ENCODE measurements around the gene CCDC15.

Gene CCDC15

GRCh38 chr11:124971810-124972209 is 17.8 kb downstream of the CCDC15 start:
- no peak overlapping the region for H3K27ac ChIP-seq
- POLR2A ChIA-PET (ENCODE audit: low non-redundant PET): no interaction called here
- TF ChIP-seq CTCF (conservative IDR thresholded peaks at IDR 0.05; ENCODE audit: low read depth): no peak
- CTCF ChIA-PET: interaction anchor here (1.4 kb wide), 1 partner anchor 170 kb away, joined by 4 read pairs; no protein-coding TSS in a partner anchor
- DNase-seq (ENCODE audit: low spot score): no peak

GRCh38 chr11:124976531-124976930 is 22.5 kb downstream of the CCDC15 start:
- ChIA-PET CTCF (interaction anchor here (0.7 kb wide), 1 partner anchor 24 kb away, joined by 3 read pairs; no protein-coding TSS in a partner anchor), POLR2A (ENCODE audit: low non-redundant PET) (no interaction called here)
- TF ChIP-seq CTCF (conservative IDR thresholded peaks at IDR 0.05; ENCODE audit: low read depth): no peak
- no peak overlapping the region for H3K27ac ChIP-seq
- DNase-seq (ENCODE audit: low spot score): no peak

- CTCF ChIA-PET: interaction anchor here (0.7 kb wide), 1 partner anchor 24 kb away, joined by 3 read pairs; no protein-coding TSS in a partner anchor
Measured at GRCh38 chr11:124977006-124977405, 23.0 kb downstream of the CCDC15 start.

GRCh38 chr11:124978316-124978715 is 24.3 kb downstream of the CCDC15 start:
- H3K27ac ChIP-seq: no peak overlapping the region
- DNase-seq (ENCODE audit: low spot score): no peak
- ChIA-PET POLR2A (ENCODE audit: low non-redundant PET) (no interaction called here), CTCF (interaction anchor here (0.6 to 0.7 kb wide), 2 partner anchors 146 to 1257 kb away, joined by 3 read pairs; no protein-coding TSS in a partner anchor)
- TF ChIP-seq CTCF (conservative IDR thresholded peaks at IDR 0.05; ENCODE audit: low read depth): no peak

More at GRCh38 chr11:124977006-124977405, 23.0 kb downstream of the CCDC15 start:
- no peak for TF ChIP-seq CTCF (conservative IDR thresholded peaks at IDR 0.05; ENCODE audit: low read depth)
- no peak overlapping the region for H3K27ac ChIP-seq
- POLR2A ChIA-PET (ENCODE audit: low non-redundant PET): no interaction called here
- no peak for DNase-seq (ENCODE audit: low spot score)

- ChIA-PET POLR2A (ENCODE audit: low non-redundant PET) (no interaction called here), CTCF (no interaction called here)
- no peak for TF ChIP-seq CTCF (conservative IDR thresholded peaks at IDR 0.05; ENCODE audit: low read depth)
- no peak for DNase-seq (ENCODE audit: low spot score)
- H3K27ac ChIP-seq: no peak overlapping the region
Measured at GRCh38 chr11:124982043-124982442, 28.0 kb downstream of the CCDC15 start.

GRCh38 chr11:124983674-124984511 is 29.9 kb downstream of the CCDC15 start:
- no peak for DNase-seq (ENCODE audit: low spot score)
- no peak overlapping the region for H3K27ac ChIP-seq
- no peak for TF ChIP-seq CTCF (conservative IDR thresholded peaks at IDR 0.05; ENCODE audit: low read depth)
- ChIA-PET CTCF (no interaction called here), POLR2A (ENCODE audit: low non-redundant PET) (no interaction called here)
